Erythroblast (primary cell): ENCODE data around the gene S100A11.

Experiments
- GATA1 ChIP-seq: IDR thresholded peaks from 2 replicates; pipeline ENCODE4 v1.6.1; 2011; ENCODE audit warnings: low read depth, mild to moderate bottlenecking, control low read depth, low read length, moderate library complexity
- POLR2A ChIP-seq: IDR thresholded peaks from 2 replicates; pipeline ENCODE4 v1.6.1; 2011; ENCODE audit warnings: mild to moderate bottlenecking, low read length

GRCh38 chr1:152035539-152036266, 1.1 kb downstream of the S100A11 start:
- TF ChIP-seq POLR2A = no peak
- TF ChIP-seq GATA1 = no peak
